Astrocyte of the hippocampus (primary cell): ENCODE results near the gene ANTXR1.

Source experiments
- DNase-seq: peaks from one replicate; pipeline ENCODE4 v3.0.0; 2011; ENCODE audit warnings: low read depth, low spot score

ANTXR1 gene

DNA sequence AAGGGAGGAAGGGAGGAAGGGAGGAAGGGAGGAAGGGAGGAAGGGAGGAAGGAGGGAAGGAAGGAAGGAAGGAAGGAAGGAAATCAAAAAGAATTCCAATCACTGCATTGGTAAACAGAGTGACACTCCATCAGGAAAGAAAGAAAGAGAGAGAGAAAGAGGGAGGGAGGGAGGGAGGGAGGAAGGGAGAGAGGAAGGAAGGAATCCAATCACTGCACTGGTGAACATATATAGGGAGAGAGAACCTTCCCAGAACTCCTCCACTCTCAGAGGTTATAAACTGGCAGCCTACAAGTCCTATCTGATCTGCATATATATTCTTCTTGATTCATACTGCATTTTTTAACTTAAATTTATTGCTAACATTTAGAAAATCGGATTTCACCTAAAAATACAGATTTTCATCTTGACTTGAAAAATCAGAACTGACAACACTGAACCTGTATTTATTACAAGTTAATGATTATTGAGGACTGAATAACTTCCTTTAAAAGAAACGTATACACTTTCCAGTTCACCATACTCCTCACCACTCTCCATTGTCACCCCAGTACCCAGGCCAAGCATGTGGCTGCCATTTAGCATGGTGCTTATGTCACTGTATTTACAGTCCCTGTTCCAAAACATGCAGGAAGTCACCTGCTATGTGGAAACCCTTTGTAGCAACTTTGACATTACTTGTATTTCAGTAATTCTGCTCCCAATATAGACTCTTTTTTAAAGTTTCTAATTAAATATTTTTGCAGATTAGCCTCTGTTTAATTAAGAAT, 83.5 kb downstream of the ANTXR1 start:
- DNase-seq = no peak

DNA sequence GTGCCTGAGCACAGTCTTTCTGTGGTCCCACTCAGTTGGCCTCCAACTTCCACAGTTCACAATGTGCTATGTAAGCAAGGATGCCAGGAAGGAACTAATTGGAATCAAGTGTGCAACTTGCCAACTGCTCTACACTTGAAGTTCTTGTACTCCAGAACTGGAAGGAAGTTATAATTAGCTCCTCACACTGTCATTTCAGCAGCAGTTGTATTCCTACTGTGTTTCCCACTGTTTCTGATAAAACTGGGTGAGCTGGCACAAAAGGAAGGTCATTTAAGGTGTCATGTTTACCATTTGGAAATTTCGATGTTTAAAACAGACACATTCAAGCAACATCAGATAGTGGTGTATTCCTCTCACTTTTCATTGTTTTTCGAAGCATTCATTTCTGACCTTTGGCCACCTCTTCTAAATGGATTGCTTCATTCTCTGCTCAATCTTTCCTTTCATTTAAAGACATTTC, 84.2 kb downstream of the ANTXR1 start:
- DNase-seq = peak; percentile 44

DNA sequence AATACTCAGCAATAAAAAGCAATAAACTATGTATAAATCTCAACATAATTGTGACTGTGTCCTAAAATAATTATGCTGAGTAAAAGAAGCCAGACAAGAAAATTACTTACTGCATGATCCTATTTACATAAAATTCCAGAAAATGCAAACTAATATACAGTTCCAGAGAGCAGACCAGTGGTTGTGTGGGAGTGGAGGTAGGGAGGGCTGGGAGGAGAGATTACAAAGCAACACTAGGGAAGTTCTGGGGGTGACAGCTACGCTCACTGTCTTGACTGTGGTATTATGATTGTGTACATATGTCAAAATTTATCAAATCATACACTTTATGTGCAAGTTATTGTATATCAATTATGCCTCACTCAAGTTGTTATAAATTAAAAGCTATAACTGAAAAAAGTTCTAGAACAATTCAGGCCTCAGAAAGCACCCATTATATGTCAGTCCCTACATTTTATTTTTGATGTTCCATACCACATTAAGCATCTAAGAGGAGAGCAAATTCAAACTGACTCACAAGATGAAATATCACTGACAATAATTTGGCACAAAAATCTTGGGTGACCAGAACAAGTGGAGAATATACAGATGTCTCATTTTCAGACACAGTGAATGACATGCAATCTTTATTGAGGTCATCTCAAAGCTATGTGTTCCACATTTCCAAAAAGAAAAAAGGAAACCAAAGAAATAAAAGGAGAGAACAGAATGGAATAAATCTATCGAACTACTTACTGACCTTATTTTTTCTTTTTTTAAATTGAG, 85.1 kb downstream of the ANTXR1 start:
- no peak for DNase-seq

DNA sequence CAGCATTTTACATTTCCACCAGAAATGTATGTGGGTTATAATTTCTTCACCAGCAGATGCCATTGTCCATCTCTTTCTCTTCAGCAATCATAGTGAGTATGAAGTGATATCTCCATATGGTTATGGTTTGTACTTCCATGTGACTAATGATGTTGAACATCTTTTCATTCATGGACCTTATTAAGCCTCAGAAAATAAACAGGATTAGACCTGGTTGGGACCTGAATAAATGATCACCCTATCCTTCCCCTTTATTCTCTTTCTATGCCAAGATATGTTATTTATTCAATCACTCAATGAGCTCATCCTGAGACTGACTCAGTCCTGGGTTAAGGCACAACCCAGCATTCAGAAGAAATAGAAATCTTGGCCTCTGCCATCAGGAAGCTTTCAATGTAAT, 86.6 kb downstream of the ANTXR1 start:
- DNase-seq = no peak

- DNase-seq = no peak
Measured at GRCh38 chr2:69100220-69100723, 87.3 kb downstream of the ANTXR1 start.

DNA sequence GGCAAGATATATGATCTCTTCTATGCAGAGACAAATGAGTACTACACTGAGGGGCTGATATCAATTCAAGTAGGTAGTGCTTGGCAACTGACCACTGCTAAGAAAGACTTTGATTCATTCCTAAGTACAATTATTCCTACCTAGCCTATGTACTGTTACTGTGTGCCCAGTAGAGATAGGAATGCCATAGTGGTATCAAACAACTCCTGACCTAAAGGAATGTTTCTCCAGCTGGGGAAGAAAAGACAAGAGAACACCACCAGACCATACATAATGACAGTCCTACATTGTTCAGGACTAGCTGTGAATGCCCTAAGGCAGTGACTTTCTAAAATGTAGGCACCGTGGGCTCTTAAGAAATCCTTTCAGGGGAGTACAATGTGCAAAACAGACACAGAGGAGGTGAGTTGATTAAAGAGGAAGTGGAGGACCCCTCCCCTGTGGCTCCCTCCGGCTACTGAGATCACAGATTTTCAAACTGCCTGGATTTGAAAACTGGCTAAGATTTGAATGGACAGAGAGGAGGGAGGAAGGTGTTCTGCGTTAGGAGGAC, 89.1 kb downstream of the ANTXR1 start:
- DNase-seq = no peak

DNA sequence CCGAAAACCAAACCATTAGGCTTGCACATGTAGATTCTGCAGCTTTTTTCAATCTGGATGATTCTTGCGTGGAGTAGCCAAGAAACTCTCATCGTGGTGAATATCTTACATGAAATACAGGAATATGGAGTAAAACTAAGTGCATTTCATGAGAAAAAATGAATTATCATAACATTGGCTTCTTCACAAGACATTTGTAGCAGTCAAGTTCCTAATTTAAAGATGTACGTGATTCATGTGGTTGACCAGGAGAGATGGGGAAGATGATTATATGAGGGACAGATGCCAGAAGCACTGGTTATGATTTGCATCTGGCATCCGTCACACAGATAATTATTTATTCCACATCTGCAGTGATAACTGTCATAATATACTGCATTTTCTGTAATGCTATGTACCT, 90.4 kb downstream of the ANTXR1 start:
- no peak for DNase-seq

DNA sequence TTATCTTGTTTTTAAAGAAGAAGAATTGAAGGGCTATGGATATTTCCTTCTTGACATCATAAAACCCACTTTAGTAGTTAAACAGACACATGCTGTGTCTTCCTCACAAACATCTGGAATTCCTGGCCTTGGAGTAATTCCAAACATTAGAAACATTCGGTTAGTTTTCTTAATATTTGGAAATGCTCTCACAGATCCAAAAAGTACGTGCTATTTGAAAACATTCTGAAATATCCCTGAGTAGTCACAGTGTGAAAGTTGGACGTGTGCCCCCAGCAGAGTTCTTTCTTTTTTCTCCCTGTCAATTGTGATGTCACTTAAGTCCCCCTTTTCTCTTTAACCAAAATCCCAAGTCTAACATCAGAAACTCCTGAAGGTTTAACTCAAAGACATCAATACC, 91.3 kb downstream of the ANTXR1 start:
- DNase-seq = no peak

- DNase-seq = no peak
Measured at GRCh38 chr2:69109255-69109654, 96.3 kb downstream of the ANTXR1 start.

- DNase-seq = no peak
Measured at GRCh38 chr2:69111076-69111475, 98.1 kb downstream of the ANTXR1 start.

DNA sequence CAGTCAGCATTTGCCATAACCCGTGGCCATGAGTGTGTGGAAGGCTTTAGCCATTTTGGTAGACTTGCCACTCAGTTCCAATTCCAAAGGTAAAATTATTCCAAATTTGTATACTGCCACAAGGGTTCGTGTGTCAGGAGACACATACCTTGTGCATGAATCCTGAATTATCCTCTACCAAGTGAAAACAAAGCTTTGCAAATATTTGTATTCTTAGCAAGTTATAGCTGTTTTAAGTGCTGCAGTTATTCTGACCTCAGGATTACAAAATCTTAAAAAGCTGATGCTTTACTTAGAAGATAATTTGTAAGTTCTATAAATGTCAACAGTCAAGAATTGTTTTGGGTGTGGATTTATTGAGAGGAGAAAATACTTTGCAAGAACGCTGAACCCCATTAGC, 100.6 kb downstream of the ANTXR1 start:
- peak; percentile 16 for DNase-seq

- no peak for DNase-seq
Measured at GRCh38 chr2:69114534-69114933, 101.6 kb downstream of the ANTXR1 start.

DNA sequence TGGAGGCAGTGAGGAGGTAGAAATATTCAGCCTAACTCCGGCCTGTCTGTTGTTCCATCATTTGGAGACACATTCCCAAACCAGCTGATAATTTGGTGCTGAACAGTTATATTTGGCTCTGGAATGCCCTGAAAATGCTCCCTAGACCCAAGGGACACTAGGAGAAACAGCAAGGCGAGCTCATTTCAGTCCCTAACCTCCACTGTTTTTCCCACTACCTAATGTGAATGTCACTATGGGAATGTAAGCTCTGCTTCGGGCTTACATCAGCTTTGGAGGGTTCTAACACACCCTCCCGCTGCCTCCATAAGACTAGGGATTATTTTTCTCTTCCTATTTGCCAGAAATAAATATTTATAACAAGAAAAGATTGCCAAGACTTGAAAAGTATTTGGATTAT, 103.5 kb downstream of the ANTXR1 start:
- no peak for DNase-seq

GRCh38 chr2:69118609-69119008, 105.6 kb downstream of the ANTXR1 start:
- peak; percentile 90 for DNase-seq

DNA sequence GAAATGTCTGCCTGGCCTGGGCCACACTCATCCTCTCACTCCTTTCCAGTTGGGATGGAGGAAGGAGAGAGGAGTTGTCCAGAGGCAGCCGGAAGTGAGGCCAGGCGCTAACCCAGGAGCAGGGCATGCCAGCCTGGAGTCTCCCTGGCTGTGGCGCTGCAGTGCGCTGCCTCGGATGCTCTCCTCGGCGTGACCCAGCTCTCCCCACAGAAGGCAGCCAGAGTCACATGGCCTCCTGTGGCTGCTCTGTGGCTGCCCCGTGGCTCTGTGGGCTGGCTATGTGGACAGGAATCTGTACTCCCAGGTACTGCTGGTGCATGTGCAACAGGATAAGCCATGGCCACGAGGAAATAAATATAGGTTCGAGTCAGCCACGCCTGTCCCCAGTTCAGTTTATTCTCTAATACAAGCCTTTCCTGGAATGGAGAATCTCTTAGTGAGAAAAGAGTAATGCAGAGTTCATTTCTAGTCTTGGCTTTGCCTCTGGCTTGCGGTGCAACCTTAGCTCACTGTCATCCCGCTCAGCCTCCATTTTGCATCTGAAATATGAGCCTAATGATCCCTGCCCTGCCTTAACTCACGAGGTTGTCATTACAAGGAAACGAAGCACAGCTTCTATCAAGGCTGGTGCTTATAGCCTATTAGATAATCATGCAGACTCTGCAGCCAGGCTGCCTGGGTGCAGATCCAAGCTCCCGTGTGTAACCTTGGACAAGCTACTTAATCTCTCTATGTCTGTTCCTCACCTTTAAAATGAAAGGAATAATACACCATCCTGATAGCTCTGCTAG, 106.3 kb downstream of the ANTXR1 start:
- DNase-seq = peak; percentile 59

GRCh38 chr2:69122271-69122670, 109.3 kb downstream of the ANTXR1 start:
- DNase-seq = peak; percentile 61

DNA sequence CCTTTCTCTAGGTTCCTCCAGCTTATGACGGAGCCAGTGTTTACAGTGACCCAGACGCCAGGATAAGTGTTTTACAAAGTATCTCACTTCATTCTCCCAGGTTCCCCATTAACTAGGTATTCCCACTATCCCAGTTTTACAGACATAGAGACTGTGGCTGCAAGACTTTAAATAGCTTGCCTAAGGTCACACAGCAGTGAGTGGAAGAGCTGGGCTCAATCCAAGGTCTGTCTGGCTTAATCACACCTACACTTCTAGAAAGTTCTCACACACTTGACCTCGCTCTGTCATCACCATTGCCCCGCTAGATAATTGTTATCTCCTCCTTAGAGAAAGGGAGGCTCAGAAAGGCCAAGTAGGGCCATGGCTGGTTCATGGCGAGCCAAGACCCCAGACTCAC, 110.2 kb downstream of the ANTXR1 start:
- no peak for DNase-seq

DNA sequence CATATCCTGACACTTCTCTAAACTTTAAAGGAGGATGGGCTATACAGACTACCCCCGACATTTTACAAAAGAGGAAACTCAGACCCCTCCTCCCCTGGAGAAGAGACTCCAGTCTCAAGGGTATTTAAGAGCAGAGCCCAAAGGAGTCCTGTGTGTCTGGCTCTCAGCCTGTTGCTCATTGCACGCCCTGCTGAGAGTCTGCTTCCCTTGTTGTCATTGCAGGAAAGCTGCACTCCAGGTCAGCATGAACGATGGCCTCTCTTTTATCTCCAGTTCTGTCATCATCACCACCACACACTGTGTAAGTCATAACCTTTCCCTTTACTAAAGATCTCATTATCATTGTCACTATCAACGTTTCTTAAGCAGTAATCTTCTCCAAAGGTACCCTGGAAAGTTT, 111.4 kb downstream of the ANTXR1 start:
- DNase-seq = no peak

DNA sequence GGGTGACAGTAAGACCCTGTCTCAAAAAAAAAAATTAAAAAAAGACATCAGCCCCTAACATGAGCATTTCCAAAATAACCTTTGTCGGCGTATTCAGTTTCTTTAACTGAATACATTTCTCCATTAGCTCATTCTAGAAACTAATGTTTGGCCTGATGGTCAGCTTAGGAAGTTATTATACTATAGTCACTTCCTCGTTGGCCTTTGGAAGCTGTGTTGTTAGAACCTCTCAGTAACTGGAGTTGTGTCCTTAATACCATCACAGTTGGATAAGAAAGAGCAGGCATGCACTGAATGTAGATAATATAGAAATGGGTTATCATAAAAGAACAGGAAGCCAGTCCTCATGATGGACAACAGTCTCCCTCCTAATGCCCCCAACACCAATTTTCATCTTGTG, 112.8 kb downstream of the ANTXR1 start:
- no peak for DNase-seq

- no peak for DNase-seq
Measured at GRCh38 chr2:69126341-69126740, 113.4 kb downstream of the ANTXR1 start.

DNA sequence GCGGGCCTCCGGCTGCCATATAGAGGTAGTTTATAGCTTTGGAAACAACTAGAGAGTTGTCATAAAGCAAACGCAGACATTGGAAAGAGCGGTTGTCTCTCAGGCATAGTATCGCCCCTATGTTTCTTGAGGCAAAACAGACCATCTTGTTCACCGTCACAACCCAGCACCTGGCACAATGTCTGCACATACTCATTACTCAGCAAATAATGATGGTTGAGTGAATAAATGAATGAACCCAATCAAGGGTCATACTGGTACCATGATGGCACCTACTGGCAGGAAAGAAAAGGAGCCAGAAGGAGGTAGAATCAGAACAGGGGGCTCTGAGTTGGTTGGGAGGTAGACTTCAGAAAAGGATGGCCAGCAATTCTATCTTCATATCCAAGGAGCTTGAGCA, 118.5 kb downstream of the ANTXR1 start:
- no peak for DNase-seq
